ENCODE measurements around the gene TRPM1. TPM values are rescaled to one million over a fixed set of nuclear protein-coding genes. Genes with fewer than 3 reads are reported as not detected.

Gene TRPM1
- total RNA-seq, 1 donor from 2014 or later, result 0.10 TPM

GRCh38 chr15:31051496-31052080 lies 49.9 kb downstream of the TRPM1 start:
- DNase-seq (ENCODE audit: low spot score), result no peak
- ATAC-seq, result peak; percentile 16

GRCh38 chr15:31050953-31051352 lies 50.6 kb downstream of the TRPM1 start:
- DNase-seq (ENCODE audit: low spot score) (no peak), ATAC-seq (no peak)

- peak; percentile 31 for ATAC-seq
Observed at GRCh38 chr15:31049682-31050615, 51.6 kb downstream of the TRPM1 start.

GRCh38 chr15:31049111-31049510 lies 52.4 kb downstream of the TRPM1 start:
- no peak for ATAC-seq
- no peak for DNase-seq (ENCODE audit: low spot score)

More at GRCh38 chr15:31049682-31050615, 51.6 kb downstream of the TRPM1 start:
- DNase-seq (ENCODE audit: low spot score), result no peak

- DNase-seq (ENCODE audit: low spot score) (no peak), ATAC-seq (no peak)
Observed at GRCh38 chr15:31047437-31047836, 54.1 kb downstream of the TRPM1 start.

- no peak for ATAC-seq
Observed at GRCh38 chr15:31046759-31047359, 54.7 kb downstream of the TRPM1 start.

GRCh38 chr15:31045606-31046005 lies 55.9 kb downstream of the TRPM1 start:
- ATAC-seq, result no peak

More at GRCh38 chr15:31046759-31047359, 54.7 kb downstream of the TRPM1 start:
- no peak for DNase-seq (ENCODE audit: low spot score)

GRCh38 chr15:31042751-31043150 lies 58.8 kb downstream of the TRPM1 start:
- no peak for DNase-seq (ENCODE audit: low spot score)
- ATAC-seq, result no peak

More at GRCh38 chr15:31045606-31046005, 55.9 kb downstream of the TRPM1 start:
- DNase-seq (ENCODE audit: low spot score), result no peak

- DNase-seq (ENCODE audit: low spot score) (no peak), ATAC-seq (no peak)
Observed at GRCh38 chr15:31041610-31042009, 59.9 kb downstream of the TRPM1 start.

- DNase-seq (ENCODE audit: low spot score), result no peak
- no peak for ATAC-seq
Observed at GRCh38 chr15:31040611-31041010, 60.9 kb downstream of the TRPM1 start.

GRCh38 chr15:31039961-31040360 lies 61.6 kb downstream of the TRPM1 start:
- no peak for DNase-seq (ENCODE audit: low spot score)
- no peak for ATAC-seq

- no peak for ATAC-seq
- no peak for DNase-seq (ENCODE audit: low spot score)
Observed at GRCh38 chr15:31037731-31038477, 63.6 kb downstream of the TRPM1 start.

- no peak for ATAC-seq
Observed at GRCh38 chr15:31036783-31037182, 64.7 kb downstream of the TRPM1 start.

GRCh38 chr15:31035610-31036009 lies 65.9 kb downstream of the TRPM1 start:
- DNase-seq (ENCODE audit: low spot score), result no peak
- no peak for ATAC-seq

More at GRCh38 chr15:31036783-31037182, 64.7 kb downstream of the TRPM1 start:
- DNase-seq (ENCODE audit: low spot score), result no peak

GRCh38 chr15:31034152-31034551 lies 67.4 kb downstream of the TRPM1 start:
- ATAC-seq, result no peak
- no peak for DNase-seq (ENCODE audit: low spot score)

- no peak for ATAC-seq
- no peak for DNase-seq (ENCODE audit: low spot score)
Observed at GRCh38 chr15:31032961-31033371, 68.6 kb downstream of the TRPM1 start.

GRCh38 chr15:31031471-31032067 lies 70.0 kb downstream of the TRPM1 start:
- DNase-seq (ENCODE audit: low spot score) (no peak), ATAC-seq (no peak)

- DNase-seq (ENCODE audit: low spot score) (no peak), ATAC-seq (no peak)
Observed at GRCh38 chr15:31027910-31028578, 73.5 kb downstream of the TRPM1 start.

- ATAC-seq, result no peak
- no peak for DNase-seq (ENCODE audit: low spot score)
Observed at GRCh38 chr15:31025996-31026395, 75.5 kb downstream of the TRPM1 start.

GRCh38 chr15:31024979-31025378 lies 76.5 kb downstream of the TRPM1 start:
- DNase-seq (ENCODE audit: low spot score) (no peak), ATAC-seq (no peak)

Data from left lobe of liver (tissue), 2 donors.